IPS-20b (cell line): ENCODE results near the gene S100A8.

Experiments used
- H3K27ac ChIP-seq: one replicate; pipeline ENCODE4 v1.5.1; 2013; ENCODE audit warnings: low read length
- H3K27me3 ChIP-seq: 2 replicates; pipeline ENCODE4 v1.6.1; 2013; ENCODE audit warnings: mild to moderate bottlenecking, low read length, inconsistent platforms; ENCODE audit not compliant: insufficient read depth
- H3K36me3 ChIP-seq: 2 replicates; pipeline ENCODE4 v1.6.1; 2013; ENCODE audit warnings: low read depth, mild to moderate bottlenecking, inconsistent platforms, low read length, moderate library complexity; ENCODE audit not compliant: insufficient read depth
- H3K4me1 ChIP-seq: 2 replicates; pipeline ENCODE4 v1.6.1; 2013; ENCODE audit warnings: mild to moderate bottlenecking, control low read depth, inconsistent platforms, low read length, moderate library complexity; ENCODE audit not compliant: insufficient read depth
- H3K4me3 ChIP-seq: 2 replicates; pipeline ENCODE4 v1.5.1; 2013; ENCODE audit warnings: mild to moderate bottlenecking, low read length, inconsistent platforms
- H3K9ac ChIP-seq: 2 replicates; pipeline ENCODE4 v1.6.1; 2013; ENCODE audit warnings: low read depth, mild to moderate bottlenecking, inconsistent platforms, low read length, moderate library complexity
- H3K9me3 ChIP-seq: 2 replicates; pipeline ENCODE4 v1.6.1; 2013; ENCODE audit warnings: mild to moderate bottlenecking, low read depth, low read length, inconsistent platforms; ENCODE audit not compliant: insufficient read depth

S100A8 gene

DNA sequence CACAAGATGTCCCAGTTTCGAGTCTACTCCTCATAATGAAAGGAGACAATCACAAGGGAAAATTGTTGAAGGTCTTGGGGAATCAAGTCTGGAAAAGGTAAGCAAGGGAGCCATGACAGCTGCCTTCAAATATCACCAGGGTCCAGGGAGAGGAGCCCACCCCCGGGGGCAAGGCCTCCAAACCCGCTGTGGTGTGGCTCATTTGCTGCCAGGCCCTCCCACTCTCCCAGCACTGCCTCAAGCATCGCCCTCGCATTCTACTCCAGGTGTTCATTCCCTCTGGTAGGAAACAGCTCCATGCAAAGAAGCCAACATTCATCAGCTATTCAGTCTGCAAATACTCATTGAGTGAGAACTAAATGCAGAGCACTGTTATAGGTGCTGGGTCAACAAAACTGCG lies 24.6 kb downstream of the S100A8 start:
- no peaks in the 10 kb centered on the region for H3K27me3 ChIP-seq
- H3K9ac ChIP-seq: no peak overlapping the region
- H3K4me3 ChIP-seq: no peak overlapping the region
- H3K27ac ChIP-seq: no peak overlapping the region
- H3K36me3 ChIP-seq: no peaks in the 10 kb centered on the region
- H3K4me1 ChIP-seq: no peaks in the 10 kb centered on the region
- H3K9me3 ChIP-seq: no peaks in the 10 kb centered on the region

DNA sequence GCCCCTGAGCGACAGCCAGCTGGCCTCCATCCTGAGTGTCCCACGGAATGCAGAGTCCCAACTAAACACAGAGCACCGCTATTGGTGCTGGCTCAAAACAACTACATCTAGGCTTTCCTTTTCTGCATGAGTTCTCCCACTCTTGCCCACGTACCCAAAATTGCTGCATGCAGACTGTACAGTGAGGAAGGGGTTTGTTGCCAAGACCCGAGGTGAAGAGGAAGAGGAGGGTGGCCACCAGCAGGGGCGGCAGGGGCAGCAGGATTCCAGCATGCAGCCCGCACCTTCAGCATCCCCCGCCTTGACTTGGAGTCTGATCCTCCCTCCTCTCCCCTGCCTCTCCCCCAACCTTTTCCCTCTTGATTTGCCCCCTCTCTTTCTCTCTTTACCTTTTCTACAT lies 25.2 kb downstream of the S100A8 start:
- Histone ChIP-seq H3K4me3 (no peak overlapping the region), H3K36me3 (no peaks in the 10 kb centered on the region), H3K27me3 (no peaks in the 10 kb centered on the region), H3K27ac (no peak overlapping the region), H3K4me1 (no peaks in the 10 kb centered on the region), H3K9ac (no peak overlapping the region), H3K9me3 (no peaks in the 10 kb centered on the region)

DNA sequence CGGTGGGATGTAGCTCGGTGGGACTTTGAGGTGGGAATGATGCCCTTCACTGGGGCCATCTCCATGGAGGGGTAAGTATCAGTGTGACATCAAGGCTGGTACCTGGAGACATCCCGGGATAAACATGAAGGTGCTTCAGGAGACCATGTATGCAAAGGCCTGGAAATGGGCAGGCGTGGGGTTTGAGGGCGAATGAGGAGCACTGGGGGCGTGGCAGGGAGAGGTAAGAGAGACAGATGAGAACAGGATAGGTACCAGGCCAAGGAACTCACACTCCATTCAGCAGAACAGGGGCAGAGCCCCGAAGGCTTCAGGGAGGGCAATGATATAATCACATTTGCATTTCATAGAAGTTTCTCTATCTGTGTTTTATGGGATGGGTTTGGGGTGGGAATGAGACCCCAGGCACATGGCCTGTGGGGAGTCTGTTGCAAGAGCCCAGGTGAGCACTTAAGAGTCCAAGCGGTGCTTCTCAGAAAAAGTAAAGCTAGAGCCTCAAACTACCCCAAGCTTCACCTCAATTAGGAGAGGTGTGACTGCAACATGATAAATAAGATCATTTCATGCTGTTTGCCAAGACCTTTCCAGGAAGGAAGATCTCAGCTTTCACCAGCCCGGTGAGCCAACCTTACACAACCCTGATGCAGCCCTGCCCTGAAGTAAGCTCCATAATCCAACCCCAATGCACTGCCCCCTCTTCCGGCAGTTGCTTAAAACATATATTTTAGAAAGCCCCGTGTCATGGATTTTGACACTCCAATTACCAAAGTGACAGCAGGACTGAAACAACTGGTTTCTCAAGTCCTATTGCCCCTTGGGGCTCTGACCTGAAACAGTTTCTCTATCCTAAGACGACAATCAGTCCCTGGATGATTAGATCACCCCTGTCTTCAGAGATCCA lies 25.9 kb downstream of the S100A8 start:
- Histone ChIP-seq H3K36me3 (no peaks in the 10 kb centered on the region), H3K9ac (no peak overlapping the region), H3K4me1 (no peaks in the 10 kb centered on the region), H3K4me3 (no peak overlapping the region), H3K9me3 (no peaks in the 10 kb centered on the region), H3K27me3 (no peaks in the 10 kb centered on the region), H3K27ac (no peak overlapping the region)

DNA sequence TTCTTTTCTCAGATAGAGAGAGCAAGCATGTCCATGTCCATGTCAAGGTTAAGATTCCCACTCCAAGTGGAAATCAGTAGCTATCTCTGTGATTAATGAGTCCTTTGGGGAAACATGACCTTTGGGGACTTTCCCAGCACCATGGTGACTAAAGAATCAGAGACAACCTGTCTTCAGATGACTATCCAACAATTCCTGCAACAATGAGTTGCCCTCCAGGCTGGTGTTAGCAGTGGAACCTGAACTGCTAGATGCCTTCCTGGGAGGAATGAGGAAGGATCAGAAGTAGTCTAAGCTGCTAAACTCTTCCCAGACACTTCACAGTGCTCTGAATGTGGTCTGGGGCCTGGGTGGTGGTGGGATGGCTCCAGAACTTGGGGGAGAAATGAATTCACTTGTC lies 26.7 kb downstream of the S100A8 start:
- Histone ChIP-seq H3K36me3 (no peaks in the 10 kb centered on the region), H3K4me3 (no peak overlapping the region), H3K27me3 (no peaks in the 10 kb centered on the region), H3K9ac (no peak overlapping the region), H3K4me1 (no peaks in the 10 kb centered on the region), H3K9me3 (no peaks in the 10 kb centered on the region), H3K27ac (no peak overlapping the region)

DNA sequence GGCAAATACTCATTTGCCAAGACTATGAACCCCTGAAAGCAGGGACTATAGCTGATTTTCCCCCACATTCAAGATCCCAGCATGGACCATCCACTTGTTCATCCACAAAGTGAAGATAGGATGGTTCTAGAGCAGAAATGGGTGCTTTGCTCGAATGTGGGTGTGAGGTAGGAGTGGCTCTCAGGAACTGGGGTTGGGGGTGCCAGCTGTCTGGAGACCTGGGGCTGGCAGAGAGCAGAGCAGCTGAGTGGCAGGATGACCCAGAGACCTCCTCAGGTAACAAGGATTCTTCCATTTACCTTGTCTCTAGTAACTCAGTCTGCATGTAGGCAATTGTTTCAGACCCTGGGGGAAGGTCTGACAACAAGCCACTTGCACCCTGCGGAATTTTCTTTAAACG lies 27.2 kb downstream of the S100A8 start:
- Histone ChIP-seq H3K9me3 (no peaks in the 10 kb centered on the region), H3K27ac (no peak overlapping the region), H3K9ac (no peak overlapping the region), H3K4me1 (no peaks in the 10 kb centered on the region), H3K4me3 (no peak overlapping the region), H3K27me3 (no peaks in the 10 kb centered on the region), H3K36me3 (no peaks in the 10 kb centered on the region)

DNA sequence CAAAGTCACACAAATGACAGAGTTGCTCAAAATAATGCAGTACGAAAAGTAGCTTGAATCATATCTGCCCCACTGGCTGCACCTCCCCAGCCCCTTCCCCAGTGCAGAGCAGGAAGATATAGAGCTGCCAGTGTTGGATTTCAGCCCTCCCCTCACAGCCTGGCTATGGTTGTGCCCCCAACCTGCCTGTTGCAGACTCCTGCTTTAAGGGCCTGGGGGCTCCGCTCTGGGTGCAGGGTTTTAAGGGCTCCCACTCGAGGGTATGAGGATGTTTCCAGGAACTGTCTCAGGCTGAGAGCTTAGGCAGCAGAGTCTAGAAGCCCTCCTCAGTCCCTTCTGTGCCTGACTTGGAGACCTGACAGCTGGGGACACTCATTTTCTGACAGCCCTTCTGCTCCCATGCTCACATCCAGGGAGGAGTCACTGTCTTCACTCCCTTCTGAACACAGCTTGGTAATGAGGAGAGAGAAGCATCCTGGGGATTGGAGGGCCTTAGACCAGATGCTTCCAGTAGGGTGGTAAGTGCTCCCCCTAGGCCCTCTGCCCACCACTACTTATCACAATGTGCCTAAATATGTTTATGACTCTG lies 28.6 kb downstream of the S100A8 start:
- Histone ChIP-seq H3K9ac (no peak overlapping the region), H3K27me3 (no peaks in the 10 kb centered on the region), H3K36me3 (no peaks in the 10 kb centered on the region), H3K4me1 (no peaks in the 10 kb centered on the region), H3K4me3 (no peak overlapping the region), H3K27ac (no peak overlapping the region), H3K9me3 (no peaks in the 10 kb centered on the region)

DNA sequence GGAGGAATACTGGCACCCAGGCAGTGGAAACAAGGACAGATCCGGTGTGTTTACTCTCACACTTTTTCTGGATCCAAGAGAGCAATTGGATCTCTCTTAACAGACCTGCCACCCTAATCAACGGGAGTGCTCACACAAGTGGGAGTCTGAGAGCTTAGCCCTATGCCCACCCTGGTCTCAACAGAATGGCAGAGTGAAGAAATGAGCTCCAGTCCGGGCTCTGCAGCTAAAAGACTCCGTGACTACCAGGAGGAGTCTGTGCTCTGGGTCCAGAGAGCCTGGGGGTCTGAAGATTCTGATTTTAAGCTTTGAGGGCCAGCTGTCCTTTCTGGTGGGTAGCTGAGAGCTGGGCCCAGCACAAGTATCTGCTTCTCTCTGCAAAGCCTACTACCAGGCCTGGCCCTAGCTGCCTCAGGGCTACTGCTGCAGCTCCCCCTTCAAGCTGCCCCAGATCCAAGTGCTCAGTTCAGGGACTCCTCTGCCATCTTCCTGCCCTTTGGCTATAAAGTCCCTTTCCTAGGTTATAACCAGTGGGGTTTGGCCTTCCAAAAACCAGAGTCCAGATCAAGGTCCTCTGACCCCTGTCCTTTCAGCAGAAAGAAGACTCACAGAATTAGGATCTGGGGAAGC lies 29.3 kb downstream of the S100A8 start:
- H3K4me3 ChIP-seq: no peak overlapping the region

DNA sequence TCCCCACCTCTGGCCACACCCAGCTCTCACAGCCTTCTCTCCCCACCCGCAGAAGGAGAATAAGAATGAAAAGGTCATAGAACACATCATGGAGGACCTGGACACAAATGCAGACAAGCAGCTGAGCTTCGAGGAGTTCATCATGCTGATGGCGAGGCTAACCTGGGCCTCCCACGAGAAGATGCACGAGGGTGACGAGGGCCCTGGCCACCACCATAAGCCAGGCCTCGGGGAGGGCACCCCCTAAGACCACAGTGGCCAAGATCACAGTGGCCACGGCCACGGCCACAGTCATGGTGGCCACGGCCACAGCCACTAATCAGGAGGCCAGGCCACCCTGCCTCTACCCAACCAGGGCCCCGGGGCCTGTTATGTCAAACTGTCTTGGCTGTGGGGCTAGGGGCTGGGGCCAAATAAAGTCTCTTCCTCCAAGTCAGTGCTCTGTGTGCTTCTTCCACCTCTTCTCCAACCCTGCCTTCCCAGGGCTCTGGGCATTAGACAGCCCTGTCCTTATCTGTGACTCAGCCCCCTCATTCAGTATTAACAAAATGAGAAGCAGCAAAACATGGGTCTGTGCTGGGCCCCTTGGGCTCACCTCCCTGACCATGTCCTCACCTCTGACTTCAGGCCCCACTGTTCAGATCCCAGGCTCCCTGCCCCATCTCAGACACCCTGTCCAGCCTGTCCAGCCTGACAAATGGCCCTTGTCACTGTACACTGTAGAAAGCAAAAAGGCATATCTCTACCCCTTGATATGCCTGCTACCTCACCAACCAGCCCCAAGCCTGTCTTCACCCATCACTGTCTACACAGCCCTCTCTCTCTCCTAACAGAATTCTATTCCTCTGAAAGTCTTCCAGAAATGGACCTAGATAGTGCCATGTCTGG lies 30.0 kb downstream of the S100A8 start:
- Histone ChIP-seq H3K9ac (no peak overlapping the region), H3K27me3 (no peaks in the 10 kb centered on the region), H3K36me3 (no peaks in the 10 kb centered on the region), H3K4me3 (no peak overlapping the region), H3K27ac (no peak overlapping the region), H3K9me3 (no peaks in the 10 kb centered on the region), H3K4me1 (no peaks in the 10 kb centered on the region)

More for the DNA sequence above, 29.3 kb downstream of the S100A8 start:
- Histone ChIP-seq H3K9me3 (no peaks in the 10 kb centered on the region), H3K36me3 (no peaks in the 10 kb centered on the region), H3K4me1 (no peaks in the 10 kb centered on the region), H3K9ac (no peak overlapping the region), H3K27me3 (no peaks in the 10 kb centered on the region), H3K27ac (no peak overlapping the region)

DNA sequence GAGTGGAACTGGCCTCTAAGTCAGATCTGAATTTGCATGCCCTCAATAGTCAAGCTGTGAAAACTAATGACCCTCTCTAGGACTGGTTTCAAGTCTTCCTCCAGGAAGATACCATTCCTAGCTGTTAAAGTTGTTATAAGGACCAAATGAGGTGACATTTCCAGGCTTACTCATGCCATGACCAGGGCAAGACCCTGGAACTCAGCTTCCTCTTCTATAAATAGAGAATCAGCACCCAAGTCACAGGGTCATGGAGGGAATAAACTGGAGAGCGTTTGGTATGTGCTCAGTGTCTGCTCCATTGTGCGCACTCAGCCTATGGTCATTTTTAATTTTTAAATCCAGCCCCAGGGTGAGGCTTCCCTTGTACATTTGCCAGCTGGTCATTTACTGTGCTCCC lies 30.7 kb downstream of the S100A8 start:
- Histone ChIP-seq H3K36me3 (no peaks in the 10 kb centered on the region), H3K9me3 (no peaks in the 10 kb centered on the region), H3K27me3 (no peaks in the 10 kb centered on the region), H3K27ac (no peak overlapping the region), H3K4me3 (no peak overlapping the region), H3K9ac (no peak overlapping the region), H3K4me1 (no peaks in the 10 kb centered on the region)

DNA sequence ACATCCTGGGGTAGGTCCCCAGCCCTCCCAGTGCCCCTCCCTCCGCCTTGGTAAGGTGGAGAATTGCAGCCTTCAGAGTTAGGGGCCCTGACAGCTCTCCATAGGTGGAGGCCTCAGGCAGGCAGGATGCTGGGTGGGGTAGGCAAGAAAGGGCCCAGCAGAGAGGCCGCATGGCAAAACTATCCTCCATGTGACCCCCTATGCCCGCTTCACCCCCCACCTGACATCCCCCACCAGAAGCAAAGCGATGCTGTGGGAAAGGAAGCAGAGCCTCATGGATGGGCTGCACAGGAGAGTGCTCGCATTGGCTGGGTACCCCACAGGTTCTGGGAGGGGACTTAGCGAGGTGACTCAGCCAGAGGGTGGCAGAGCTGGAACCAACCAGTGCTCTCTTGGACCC lies 31.6 kb downstream of the S100A8 start:
- no peaks in the 10 kb centered on the region for H3K27me3 ChIP-seq
- no peak overlapping the region for H3K4me3 ChIP-seq
- no peak overlapping the region for H3K9ac ChIP-seq
- no peaks in the 10 kb centered on the region for H3K9me3 ChIP-seq
- no peaks in the 10 kb centered on the region for H3K4me1 ChIP-seq
- H3K27ac ChIP-seq: no peak overlapping the region
- no peaks in the 10 kb centered on the region for H3K36me3 ChIP-seq

DNA sequence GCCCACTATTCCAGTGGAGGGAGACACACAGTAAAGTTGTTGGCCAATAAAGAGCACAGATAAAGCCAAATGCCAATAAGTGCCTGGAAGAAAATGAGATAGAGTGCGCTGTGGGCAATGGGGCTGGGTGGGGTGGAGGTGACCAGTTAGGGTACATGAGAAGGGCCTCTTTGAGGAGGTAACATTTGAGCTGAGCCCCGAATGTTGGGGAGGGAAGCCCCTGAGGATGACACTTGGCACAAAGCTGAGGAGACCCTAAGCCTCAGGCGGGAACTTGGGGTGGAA lies 32.2 kb downstream of the S100A8 start:
- H3K4me1 ChIP-seq: no peaks in the 10 kb centered on the region
- no peaks in the 10 kb centered on the region for H3K27me3 ChIP-seq
- no peak overlapping the region for H3K9ac ChIP-seq
- no peaks in the 10 kb centered on the region for H3K9me3 ChIP-seq
- no peaks in the 10 kb centered on the region for H3K36me3 ChIP-seq
- H3K27ac ChIP-seq: no peak overlapping the region
- H3K4me3 ChIP-seq: no peak overlapping the region
